GM18870 (cell line): ENCODE data around the gene RAB20.
"Not testable (repeated sequence)": the region's sequence is repeated elsewhere in the genome, so short reads cannot be mapped to it uniquely, and the experiment has no call there.

Source experiments
- ATAC-seq: cut with Tn5 transposase; IDR thresholded peaks from one replicate; pipeline ENCODE4 v1.9.1; 2021; ENCODE audit warnings: moderate library complexity; ENCODE audit not compliant: unreplicated experiment

Gene RAB20

GRCh38 chr13:110495376-110495775 is 66.1 kb downstream of the RAB20 start:
- no peak for ATAC-seq

GRCh38 chr13:110493613-110494012 is 67.9 kb downstream of the RAB20 start:
- ATAC-seq: no peak

- ATAC-seq: no peak
Observed at GRCh38 chr13:110492679-110493593, 68.6 kb downstream of the RAB20 start.

GRCh38 chr13:110491869-110492678 is 69.4 kb downstream of the RAB20 start:
- no peak for ATAC-seq

GRCh38 chr13:110490009-110490770 is 71.3 kb downstream of the RAB20 start:
- ATAC-seq: no peak

GRCh38 chr13:110486880-110487279 is 74.6 kb downstream of the RAB20 start:
- not testable (repeated sequence) for ATAC-seq

GRCh38 chr13:110486061-110486715 is 75.3 kb downstream of the RAB20 start:
- ATAC-seq: no peak

- ATAC-seq: no peak
Observed at GRCh38 chr13:110485604-110486003, 75.9 kb downstream of the RAB20 start.

GRCh38 chr13:110484290-110485048 is 77.1 kb downstream of the RAB20 start:
- ATAC-seq: no peak

GRCh38 chr13:110483386-110483968 is 78.0 kb downstream of the RAB20 start:
- ATAC-seq: no peak

GRCh38 chr13:110480161-110480560 is 81.4 kb downstream of the RAB20 start:
- ATAC-seq: no peak

GRCh38 chr13:110479648-110480047 is 81.9 kb downstream of the RAB20 start:
- ATAC-seq: no peak

- no peak for ATAC-seq
Observed at GRCh38 chr13:110479215-110479545, 82.3 kb downstream of the RAB20 start.

- ATAC-seq: no peak
Observed at GRCh38 chr13:110478405-110479214, 82.9 kb downstream of the RAB20 start.

- no peak for ATAC-seq
Observed at GRCh38 chr13:110477706-110478245, 83.7 kb downstream of the RAB20 start.

GRCh38 chr13:110476220-110476617 is 85.3 kb downstream of the RAB20 start:
- ATAC-seq: no peak

- no peak for ATAC-seq
Observed at GRCh38 chr13:110475550-110476219, 85.8 kb downstream of the RAB20 start.

GRCh38 chr13:110475117-110475516 is 86.4 kb downstream of the RAB20 start:
- ATAC-seq: no peak
